HepG2 (cell line): ENCODE data around the gene TFEB. TPM values are rescaled to one million over a fixed set of nuclear protein-coding genes. Genes with fewer than 3 reads are reported as not detected.

Source experiments
- CAMTA2 ChIP-seq: sonication (generic); formaldehyde crosslinking; IDR thresholded peaks from 2 replicates; pipeline ENCODE4 v1.4.0; 2020; ENCODE audit warnings: mild to moderate bottlenecking, missing genetic modification reagents, borderline replicate concordance
- HOXD1 ChIP-seq: sonication (generic); formaldehyde crosslinking; IDR thresholded peaks from 2 replicates; pipeline ENCODE4 v1.5.0; 2020; ENCODE audit warnings: missing genetic modification reagents
- MED1 ChIP-seq: sonication (generic); formaldehyde crosslinking; IDR thresholded peaks from 2 replicates; pipeline ENCODE4 v1.4.0; 2020; ENCODE audit warnings: missing genetic modification reagents
- MEIS2 ChIP-seq: sonication (generic); formaldehyde crosslinking; IDR thresholded peaks from 2 replicates; pipeline ENCODE4 v1.9.0; 2021; ENCODE audit warnings: mild to moderate bottlenecking, missing genetic modification reagents
- MZF1 ChIP-seq: sonication (generic); formaldehyde crosslinking; IDR thresholded peaks from 2 replicates; pipeline ENCODE4 v1.8.1; 2023; ENCODE audit warnings: mild to moderate bottlenecking, missing genetic modification reagents, borderline replicate concordance
- NCOA2 ChIP-seq: sonication (generic); formaldehyde crosslinking; IDR thresholded peaks from 2 replicates; pipeline ENCODE4 v1.8.0; 2022; ENCODE audit warnings: inconsistent platforms
- RXRA ChIP-seq: sonication (generic); formaldehyde crosslinking; IDR thresholded peaks from 2 replicates; pipeline ENCODE4 v1.5.1; 2020; ENCODE audit warnings: missing genetic modification reagents
- SRSF4 ChIP-seq: fragments of 200-400 bp; formaldehyde crosslinking; IDR thresholded peaks from one replicate; pipeline ENCODE4 v1.6.1; 2018; ENCODE audit warnings: mild to moderate bottlenecking, low read depth, low read length, moderate library complexity; ENCODE audit not compliant: poor library complexity, severe bottlenecking
- SRSF9 ChIP-seq: fragments of 200-400 bp; formaldehyde crosslinking; IDR thresholded peaks from 2 replicates; pipeline ENCODE4 v1.6.1; 2018; ENCODE audit warnings: borderline replicate concordance, mild to moderate bottlenecking, low read depth, low read length; ENCODE audit not compliant: insufficient read depth, poor library complexity, severe bottlenecking
- TFDP2 ChIP-seq: sonication (generic); formaldehyde crosslinking; IDR thresholded peaks from 2 replicates; pipeline ENCODE4 v1.4.0; 2020; ENCODE audit warnings: missing genetic modification reagents
- ZBTB7B ChIP-seq: sonication (generic); formaldehyde crosslinking; IDR thresholded peaks from 2 replicates; pipeline ENCODE4 v1.4.0; 2020; ENCODE audit warnings: missing genetic modification reagents
- ZNF282 ChIP-seq: fragments of 450-650 bp; IDR thresholded peaks from 2 replicates; pipeline ENCODE4 v1.6.1; 2018; ENCODE audit not compliant: partially characterized antibody
- ZNF558 ChIP-seq: sonication (generic); formaldehyde crosslinking; IDR thresholded peaks from 2 replicates; pipeline ENCODE4 v1.9.0; 2022; ENCODE audit warnings: mild to moderate bottlenecking, missing genetic modification reagents, borderline replicate concordance
- ZNF629 ChIP-seq: sonication (generic); formaldehyde crosslinking; conservative IDR thresholded peaks from 2 replicates; pipeline ENCODE4 v1.5.0; 2020; ENCODE audit warnings: missing genetic modification reagents
- ZSCAN25 ChIP-seq: sonication (generic); formaldehyde crosslinking; IDR thresholded peaks from 2 replicates; pipeline ENCODE4 v1.8.0; 2022; ENCODE audit warnings: mild to moderate bottlenecking, missing genetic modification reagents
- polyA plus RNA-seq, 8 experiments: library from polyadenylated mRNA; depleted of rRNA in 3 of 8; stranded (reverse) in 7 of 8; unstranded in 1 of 8; fragments of >200 nt; fragmentation: Illumina TruSeq in 4 of 8; extraction: Trizol in 4 of 8; gene quantifications; 2 replicates each; pipeline versions ENCODE4 v1.2.1 to v1.2.3, GENCODE V29; 2011 to 2016; ENCODE audit warnings: low read depth in 4 of 8, missing spikeins in 1 of 8, mixed read lengths in 1 of 8; ENCODE audit not compliant: insufficient read depth in 1 of 8
- total RNA-seq, 5 experiments: library from RNA; depleted of rRNA; stranded (reverse); fragments of >200 nt; fragmentation: Illumina TruSeq; extraction: Trizol; gene quantifications; 2 replicates each; pipeline ENCODE4 v1.2.3, GENCODE V29; 2016; ENCODE audit warnings: low read depth in 1 of 5
- TF ChIP-seq, protein P1 (sequence below): sonication (generic); formaldehyde crosslinking; IDR thresholded peaks from 2 replicates; pipeline ENCODE4 v1.5.0; 2020; ENCODE audit warnings: mild to moderate bottlenecking, missing genetic modification reagents
- TF ChIP-seq, protein P2 (sequence below): sonication (generic); formaldehyde crosslinking; IDR thresholded peaks from 2 replicates; pipeline ENCODE4 v1.4.0; 2020; ENCODE audit warnings: missing genetic modification reagents
- TF ChIP-seq, protein P3 (sequence below): sonication (generic); formaldehyde crosslinking; IDR thresholded peaks from 2 replicates; pipeline ENCODE4 v1.5.1; 2020; ENCODE audit warnings: mild to moderate bottlenecking, missing genetic modification reagents, moderate library complexity

The TFEB gene
- total and polyA plus RNA-seq, 2 of the 13 experiments (the other 11 are each of a cell fraction or from before 2014, with no cell fraction given) = 13.3 to 18.7 TPM

- TF ChIP-seq, protein P1, sequence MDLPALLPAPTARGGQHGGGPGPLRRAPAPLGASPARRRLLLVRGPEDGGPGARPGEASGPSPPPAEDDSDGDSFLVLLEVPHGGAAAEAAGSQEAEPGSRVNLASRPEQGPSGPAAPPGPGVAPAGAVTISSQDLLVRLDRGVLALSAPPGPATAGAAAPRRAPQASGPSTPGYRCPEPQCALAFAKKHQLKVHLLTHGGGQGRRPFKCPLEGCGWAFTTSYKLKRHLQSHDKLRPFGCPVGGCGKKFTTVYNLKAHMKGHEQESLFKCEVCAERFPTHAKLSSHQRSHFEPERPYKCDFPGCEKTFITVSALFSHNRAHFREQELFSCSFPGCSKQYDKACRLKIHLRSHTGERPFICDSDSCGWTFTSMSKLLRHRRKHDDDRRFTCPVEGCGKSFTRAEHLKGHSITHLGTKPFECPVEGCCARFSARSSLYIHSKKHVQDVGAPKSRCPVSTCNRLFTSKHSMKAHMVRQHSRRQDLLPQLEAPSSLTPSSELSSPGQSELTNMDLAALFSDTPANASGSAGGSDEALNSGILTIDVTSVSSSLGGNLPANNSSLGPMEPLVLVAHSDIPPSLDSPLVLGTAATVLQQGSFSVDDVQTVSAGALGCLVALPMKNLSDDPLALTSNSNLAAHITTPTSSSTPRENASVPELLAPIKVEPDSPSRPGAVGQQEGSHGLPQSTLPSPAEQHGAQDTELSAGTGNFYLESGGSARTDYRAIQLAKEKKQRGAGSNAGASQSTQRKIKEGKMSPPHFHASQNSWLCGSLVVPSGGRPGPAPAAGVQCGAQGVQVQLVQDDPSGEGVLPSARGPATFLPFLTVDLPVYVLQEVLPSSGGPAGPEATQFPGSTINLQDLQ (CRISPR knock-in tag) = no peak
- 0 out of 2 replicates have a peak, but pooled peaks have one; percentile 15 for TF ChIP-seq MEIS2 (CRISPR knock-in tag)
- no peak for TF ChIP-seq HOXD1 (CRISPR knock-in tag)
- no peak for TF ChIP-seq SRSF9
- TF ChIP-seq TFDP2 = no peak
- no peak for TF ChIP-seq NCOA2 (CRISPR knock-in tag)
- TF ChIP-seq RXRA = no peak
- TF ChIP-seq MED1 = no peak
- 0 out of 2 replicates have a peak, but pooled peaks have one; percentile 5 for TF ChIP-seq ZNF558
- TF ChIP-seq ZNF629 = no peak
- TF ChIP-seq ZBTB7B (CRISPR knock-in tag) = 0 out of 2 replicates have a peak, but pooled peaks have one; percentile 26
- no peak for TF ChIP-seq MZF1
- TF ChIP-seq, protein P2, sequence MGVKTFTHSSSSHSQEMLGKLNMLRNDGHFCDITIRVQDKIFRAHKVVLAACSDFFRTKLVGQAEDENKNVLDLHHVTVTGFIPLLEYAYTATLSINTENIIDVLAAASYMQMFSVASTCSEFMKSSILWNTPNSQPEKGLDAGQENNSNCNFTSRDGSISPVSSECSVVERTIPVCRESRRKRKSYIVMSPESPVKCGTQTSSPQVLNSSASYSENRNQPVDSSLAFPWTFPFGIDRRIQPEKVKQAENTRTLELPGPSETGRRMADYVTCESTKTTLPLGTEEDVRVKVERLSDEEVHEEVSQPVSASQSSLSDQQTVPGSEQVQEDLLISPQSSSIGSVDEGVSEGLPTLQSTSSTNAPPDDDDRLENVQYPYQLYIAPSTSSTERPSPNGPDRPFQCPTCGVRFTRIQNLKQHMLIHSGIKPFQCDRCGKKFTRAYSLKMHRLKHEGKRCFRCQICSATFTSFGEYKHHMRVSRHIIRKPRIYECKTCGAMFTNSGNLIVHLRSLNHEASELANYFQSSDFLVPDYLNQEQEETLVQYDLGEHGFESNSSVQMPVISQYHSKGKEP = no peak
- no peak for TF ChIP-seq CAMTA2
- no peak for TF ChIP-seq SRSF4
- TF ChIP-seq, protein P3, sequence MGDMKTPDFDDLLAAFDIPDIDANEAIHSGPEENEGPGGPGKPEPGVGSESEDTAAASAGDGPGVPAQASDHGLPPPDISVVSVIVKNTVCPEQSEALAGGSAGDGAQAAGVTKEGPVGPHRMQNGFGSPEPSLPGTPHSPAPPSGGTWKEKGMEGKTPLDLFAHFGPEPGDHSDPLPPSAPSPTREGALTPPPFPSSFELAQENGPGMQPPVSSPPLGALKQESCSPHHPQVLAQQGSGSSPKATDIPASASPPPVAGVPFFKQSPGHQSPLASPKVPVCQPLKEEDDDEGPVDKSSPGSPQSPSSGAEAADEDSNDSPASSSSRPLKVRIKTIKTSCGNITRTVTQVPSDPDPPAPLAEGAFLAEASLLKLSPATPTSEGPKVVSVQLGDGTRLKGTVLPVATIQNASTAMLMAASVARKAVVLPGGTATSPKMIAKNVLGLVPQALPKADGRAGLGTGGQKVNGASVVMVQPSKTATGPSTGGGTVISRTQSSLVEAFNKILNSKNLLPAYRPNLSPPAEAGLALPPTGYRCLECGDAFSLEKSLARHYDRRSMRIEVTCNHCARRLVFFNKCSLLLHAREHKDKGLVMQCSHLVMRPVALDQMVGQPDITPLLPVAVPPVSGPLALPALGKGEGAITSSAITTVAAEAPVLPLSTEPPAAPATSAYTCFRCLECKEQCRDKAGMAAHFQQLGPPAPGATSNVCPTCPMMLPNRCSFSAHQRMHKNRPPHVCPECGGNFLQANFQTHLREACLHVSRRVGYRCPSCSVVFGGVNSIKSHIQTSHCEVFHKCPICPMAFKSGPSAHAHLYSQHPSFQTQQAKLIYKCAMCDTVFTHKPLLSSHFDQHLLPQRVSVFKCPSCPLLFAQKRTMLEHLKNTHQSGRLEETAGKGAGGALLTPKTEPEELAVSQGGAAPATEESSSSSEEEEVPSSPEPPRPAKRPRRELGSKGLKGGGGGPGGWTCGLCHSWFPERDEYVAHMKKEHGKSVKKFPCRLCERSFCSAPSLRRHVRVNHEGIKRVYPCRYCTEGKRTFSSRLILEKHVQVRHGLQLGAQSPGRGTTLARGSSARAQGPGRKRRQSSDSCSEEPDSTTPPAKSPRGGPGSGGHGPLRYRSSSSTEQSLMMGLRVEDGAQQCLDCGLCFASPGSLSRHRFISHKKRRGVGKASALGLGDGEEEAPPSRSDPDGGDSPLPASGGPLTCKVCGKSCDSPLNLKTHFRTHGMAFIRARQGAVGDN = peak; percentile 42; the same call in 1 of the 2 replicates
- no peak for TF ChIP-seq ZSCAN25 (CRISPR knock-in tag)
- no peak for TF ChIP-seq ZNF282
Measured at GRCh38 chr6:41780551-41781365, 45.4 kb upstream of the TFEB start, which contains the start of gene PRICKLE4 (continued).
